ENCODE data around the gene IGFL4. TPM values are rescaled to one million over a fixed set of nuclear protein-coding genes. Genes with fewer than 3 reads are reported as not detected.

Gene IGFL4
- total RNA-seq, 1 donor from 2014 or later, result not detected

GRCh38 chr19:46076031-46076880 is 35.5 kb upstream of the IGFL4 start:
- peaks cover 4% of the 10 kb centered on the region for H3K4me1 Mint-ChIP-seq (ENCODE audit: low read depth)
- intact Hi-C loops (cut with micrococcal nuclease), result loop anchor here (5.0 kb wide), 2 partner anchors 336 to 416 kb away; partner anchors contain the start of gene CCDC8
- no peak overlapping the region for H3K4me3 Mint-ChIP-seq (ENCODE audit: low read depth)
- H3K9me3 Mint-ChIP-seq, result peaks cover 4% of the 10 kb centered on the region
- H3K27me3 Mint-ChIP-seq (ENCODE audit: low read depth), result peaks cover 71% of the 10 kb centered on the region
- no peaks in the 10 kb centered on the region for H3K36me3 Mint-ChIP-seq (ENCODE audit: low read depth)
- no peak for DNase-seq (ENCODE audit: low spot score)
- H3K27ac Mint-ChIP-seq, result no peak overlapping the region

GRCh38 chr19:46073268-46073922 is 32.6 kb upstream of the IGFL4 start:
- no peak overlapping the region for H3K4me3 Mint-ChIP-seq (ENCODE audit: low read depth)
- intact Hi-C loops (cut with micrococcal nuclease), result no loop called here
- peaks cover 4% of the 10 kb centered on the region for H3K9me3 Mint-ChIP-seq
- no peaks in the 10 kb centered on the region for H3K36me3 Mint-ChIP-seq (ENCODE audit: low read depth)
- peaks cover 7% of the 10 kb centered on the region for H3K4me1 Mint-ChIP-seq (ENCODE audit: low read depth)
- no peak overlapping the region for H3K27ac Mint-ChIP-seq
- H3K27me3 Mint-ChIP-seq (ENCODE audit: low read depth), result peaks cover 72% of the 10 kb centered on the region
- DNase-seq (ENCODE audit: low spot score), result no peak

- H3K27me3 Mint-ChIP-seq (ENCODE audit: low read depth), result peaks cover 67% of the 10 kb centered on the region
- no peak overlapping the region for H3K4me3 Mint-ChIP-seq (ENCODE audit: low read depth)
- DNase-seq (ENCODE audit: low spot score), result no peak
- no peak overlapping the region for H3K27ac Mint-ChIP-seq
- peaks cover 3% of the 10 kb centered on the region for H3K4me1 Mint-ChIP-seq (ENCODE audit: low read depth)
- H3K9me3 Mint-ChIP-seq, result no peaks in the 10 kb centered on the region
- no peaks in the 10 kb centered on the region for H3K36me3 Mint-ChIP-seq (ENCODE audit: low read depth)
- intact Hi-C loops (cut with micrococcal nuclease), result no loop called here
These were observed 29.1 kb upstream of the IGFL4 start for GRCh38 chr19:46069806-46070341.

GRCh38 chr19:46068345-46069258 is 27.8 kb upstream of the IGFL4 start:
- Mint-ChIP-seq H3K4me3 (ENCODE audit: low read depth) (no peak overlapping the region), H3K27me3 (ENCODE audit: low read depth) (peaks cover 66% of the 10 kb centered on the region), H3K27ac (no peak overlapping the region), H3K36me3 (ENCODE audit: low read depth) (no peaks in the 10 kb centered on the region), H3K4me1 (ENCODE audit: low read depth) (peaks cover 3% of the 10 kb centered on the region), H3K9me3 (no peaks in the 10 kb centered on the region)
- no peak for DNase-seq (ENCODE audit: low spot score)
- intact Hi-C loops (cut with micrococcal nuclease), result no loop called here

GRCh38 chr19:46067691-46068090 is 26.9 kb upstream of the IGFL4 start:
- intact Hi-C loops (cut with micrococcal nuclease), result no loop called here
- Mint-ChIP-seq H3K4me1 (ENCODE audit: low read depth) (peaks cover 3% of the 10 kb centered on the region), H3K4me3 (ENCODE audit: low read depth) (no peak overlapping the region), H3K27me3 (ENCODE audit: low read depth) (peaks cover 61% of the 10 kb centered on the region), H3K27ac (no peak overlapping the region), H3K9me3 (no peaks in the 10 kb centered on the region), H3K36me3 (ENCODE audit: low read depth) (no peaks in the 10 kb centered on the region)
- no peak for DNase-seq (ENCODE audit: low spot score)

- Mint-ChIP-seq H3K4me1 (ENCODE audit: low read depth) (peaks cover 3% of the 10 kb centered on the region), H3K36me3 (ENCODE audit: low read depth) (no peaks in the 10 kb centered on the region), H3K9me3 (no peaks in the 10 kb centered on the region), H3K4me3 (ENCODE audit: low read depth) (no peak overlapping the region), H3K27ac (no peak overlapping the region), H3K27me3 (ENCODE audit: low read depth) (peaks cover 56% of the 10 kb centered on the region)
- intact Hi-C loops (cut with micrococcal nuclease), result no loop called here
- DNase-seq (ENCODE audit: low spot score), result no peak
These were observed 25.7 kb upstream of the IGFL4 start for GRCh38 chr19:46066471-46066870.

GRCh38 chr19:46065486-46066071 is 24.8 kb upstream of the IGFL4 start:
- peaks cover 3% of the 10 kb centered on the region for H3K4me1 Mint-ChIP-seq (ENCODE audit: low read depth)
- intact Hi-C loops (cut with micrococcal nuclease), result no loop called here
- no peak overlapping the region for H3K27ac Mint-ChIP-seq
- no peak overlapping the region for H3K4me3 Mint-ChIP-seq (ENCODE audit: low read depth)
- no peaks in the 10 kb centered on the region for H3K9me3 Mint-ChIP-seq
- no peaks in the 10 kb centered on the region for H3K36me3 Mint-ChIP-seq (ENCODE audit: low read depth)
- DNase-seq (ENCODE audit: low spot score), result no peak
- peaks cover 53% of the 10 kb centered on the region for H3K27me3 Mint-ChIP-seq (ENCODE audit: low read depth)

- Mint-ChIP-seq H3K9me3 (peaks cover 13% of the 10 kb centered on the region), H3K27me3 (ENCODE audit: low read depth) (peaks cover 39% of the 10 kb centered on the region)
These were observed 22.4 kb upstream of the IGFL4 start for GRCh38 chr19:46063201-46063600.

GRCh38 chr19:46060012-46060411 is 19.2 kb upstream of the IGFL4 start:
- intact Hi-C loops (cut with micrococcal nuclease), result no loop called here
- DNase-seq (ENCODE audit: low spot score), result no peak
- Mint-ChIP-seq H3K36me3 (ENCODE audit: low read depth) (no peaks in the 10 kb centered on the region), H3K27me3 (ENCODE audit: low read depth) (peaks cover 26% of the 10 kb centered on the region), H3K9me3 (peaks cover 13% of the 10 kb centered on the region), H3K4me1 (ENCODE audit: low read depth) (no peaks in the 10 kb centered on the region), H3K27ac (no peak overlapping the region), H3K4me3 (ENCODE audit: low read depth) (no peak overlapping the region)

More at GRCh38 chr19:46063201-46063600, 22.4 kb upstream of the IGFL4 start:
- Mint-ChIP-seq H3K4me3 (ENCODE audit: low read depth) (no peak overlapping the region), H3K36me3 (ENCODE audit: low read depth) (no peaks in the 10 kb centered on the region), H3K27ac (no peak overlapping the region), H3K4me1 (ENCODE audit: low read depth) (no peaks in the 10 kb centered on the region)
- no peak for DNase-seq (ENCODE audit: low spot score)
- intact Hi-C loops (cut with micrococcal nuclease), result no loop called here

- Mint-ChIP-seq H3K27ac (no peak overlapping the region), H3K9me3 (peaks cover 13% of the 10 kb centered on the region), H3K4me1 (ENCODE audit: low read depth) (no peaks in the 10 kb centered on the region), H3K36me3 (ENCODE audit: low read depth) (no peaks in the 10 kb centered on the region), H3K4me3 (ENCODE audit: low read depth) (no peak overlapping the region), H3K27me3 (ENCODE audit: low read depth) (peaks cover 24% of the 10 kb centered on the region)
- intact Hi-C loops (cut with micrococcal nuclease), result no loop called here
- DNase-seq (ENCODE audit: low spot score), result no peak
These were observed 18.0 kb upstream of the IGFL4 start for GRCh38 chr19:46058778-46059177.

GRCh38 chr19:46056536-46056935 is 15.7 kb upstream of the IGFL4 start:
- no peaks in the 10 kb centered on the region for H3K4me1 Mint-ChIP-seq (ENCODE audit: low read depth)
- intact Hi-C loops (cut with micrococcal nuclease), result no loop called here
- H3K9me3 Mint-ChIP-seq, result peaks cover 13% of the 10 kb centered on the region
- H3K27ac Mint-ChIP-seq, result no peak overlapping the region
- no peaks in the 10 kb centered on the region for H3K36me3 Mint-ChIP-seq (ENCODE audit: low read depth)
- no peak overlapping the region for H3K4me3 Mint-ChIP-seq (ENCODE audit: low read depth)
- DNase-seq (ENCODE audit: low spot score), result no peak
- peaks cover 31% of the 10 kb centered on the region for H3K27me3 Mint-ChIP-seq (ENCODE audit: low read depth)

GRCh38 chr19:46052896-46053295 is 12.1 kb upstream of the IGFL4 start:
- no peak for DNase-seq (ENCODE audit: low spot score)
- intact Hi-C loops (cut with micrococcal nuclease), result no loop called here
- Mint-ChIP-seq H3K27me3 (ENCODE audit: low read depth) (peaks cover 52% of the 10 kb centered on the region), H3K27ac (no peak overlapping the region), H3K9me3 (no peaks in the 10 kb centered on the region), H3K4me3 (ENCODE audit: low read depth) (no peak overlapping the region), H3K4me1 (ENCODE audit: low read depth) (no peaks in the 10 kb centered on the region), H3K36me3 (ENCODE audit: low read depth) (no peaks in the 10 kb centered on the region)
